Hepatocyte (in vitro differentiated cells): ENCODE data around the gene ANKRD34B. TPM values are rescaled to one million over a fixed set of nuclear protein-coding genes. Genes with fewer than 3 reads are reported as not detected.

Source experiments
- DNase-seq: peaks from one replicate; pipeline ENCODE4 v3.0.0-alpha.2; 2016; ENCODE audit warnings: low spot score
- H2AFZ ChIP-seq: fragments of 200-600 bp; sonication (generic); 2 replicates; pipeline ENCODE4 v1.6.0; 2016; ENCODE audit warnings: antibody characterized with exemption, mild to moderate bottlenecking
- H3K27ac ChIP-seq: fragments of 200-600 bp; sonication (generic); 2 replicates; pipeline ENCODE4 v1.5.1; 2016; ENCODE audit warnings: mild to moderate bottlenecking
- H3K27me3 ChIP-seq: fragments of 200-600 bp; sonication (generic); 2 replicates; pipeline ENCODE4 v1.6.1; 2016
- H3K36me3 ChIP-seq: fragments of 200-600 bp; sonication (generic); replicated peaks from 2 replicates; pipeline ENCODE4 v1.5.1; 2016; ENCODE audit warnings: low read depth; ENCODE audit not compliant: insufficient read depth
- H3K4me1 ChIP-seq: fragments of 200-600 bp; sonication (generic); 2 replicates; pipeline ENCODE4 v1.5.1; 2016; ENCODE audit warnings: mild to moderate bottlenecking, moderate library complexity; ENCODE audit not compliant: insufficient read depth
- H3K4me2 ChIP-seq: fragments of 200-600 bp; sonication (generic); 2 replicates; pipeline ENCODE4 v1.6.0; 2016
- H3K4me3 ChIP-seq: fragments of 200-600 bp; sonication (generic); 2 replicates; pipeline ENCODE4 v1.5.1; 2016; ENCODE audit warnings: mild to moderate bottlenecking
- H3K79me2 ChIP-seq: fragments of 200-600 bp; sonication (generic); 2 replicates; pipeline ENCODE4 v1.6.0; 2017; ENCODE audit warnings: mild to moderate bottlenecking
- H3K9me2 ChIP-seq: fragments of 200-600 bp; sonication (generic); replicated peaks from 2 replicates; pipeline ENCODE4 v1.6.0; 2017; ENCODE audit warnings: mild to moderate bottlenecking; ENCODE audit not compliant: insufficient read depth
- H3K9me3 ChIP-seq: fragments of 200-600 bp; sonication (generic); 2 replicates; pipeline ENCODE4 v1.5.1; 2016; ENCODE audit warnings: low read depth, mild to moderate bottlenecking
- H4K20me1 ChIP-seq: fragments of 200-600 bp; sonication (generic); 2 replicates; pipeline ENCODE4 v1.6.0; 2016; ENCODE audit warnings: mild to moderate bottlenecking; ENCODE audit not compliant: insufficient read depth, poor library complexity, severe bottlenecking
- EZH2 ChIP-seq: fragments of 200-600 bp; sonication (generic); IDR thresholded peaks from 2 replicates; pipeline ENCODE4 v1.6.1; 2016; ENCODE audit warnings: antibody characterized with exemption, mild to moderate bottlenecking, borderline replicate concordance
- EZH2phosphoT487 ChIP-seq: fragments of 200-600 bp; sonication (generic); IDR thresholded peaks from one replicate; pipeline ENCODE4 v1.6.1; 2018; ENCODE audit warnings: antibody characterized with exemption, mild to moderate bottlenecking, low read depth, moderate library complexity; ENCODE audit not compliant: unreplicated experiment, severe bottlenecking
- WGBS: methylation state at CpG from one replicate; pipeline ENCODE4 v1.1.6; 2016; ENCODE audit warnings: low lambda C conversion rate; ENCODE audit errors: missing lambda C conversion rate; 5-methylcytosine and 5-hydroxymethylcytosine counted together
- polyA plus RNA-seq: library from polyadenylated mRNA; unstranded; fragments of >200 nt; fragmentation: Nextera tagmentation; extraction: Ambion mirVana; gene quantifications from 2 replicates; pipeline ENCODE4 v1.2.1, GENCODE V29; 2016
- total RNA-seq: library from RNA; depleted of rRNA; stranded (reverse); fragments of >200 nt; gene quantifications from 2 replicates; pipeline ENCODE4 v1.2.3, GENCODE V29; 2014
- TF ChIP-seq, protein P1 (sequence below): fragments of 200-600 bp; sonication (generic); IDR thresholded peaks from 2 replicates; pipeline ENCODE4 v1.5.1; 2016; ENCODE audit warnings: antibody characterized with exemption, mild to moderate bottlenecking; ENCODE audit not compliant: poor library complexity

Gene ANKRD34B
- total and polyA plus RNA-seq, 2 experiments from 2014 or later: not detected

DNA sequence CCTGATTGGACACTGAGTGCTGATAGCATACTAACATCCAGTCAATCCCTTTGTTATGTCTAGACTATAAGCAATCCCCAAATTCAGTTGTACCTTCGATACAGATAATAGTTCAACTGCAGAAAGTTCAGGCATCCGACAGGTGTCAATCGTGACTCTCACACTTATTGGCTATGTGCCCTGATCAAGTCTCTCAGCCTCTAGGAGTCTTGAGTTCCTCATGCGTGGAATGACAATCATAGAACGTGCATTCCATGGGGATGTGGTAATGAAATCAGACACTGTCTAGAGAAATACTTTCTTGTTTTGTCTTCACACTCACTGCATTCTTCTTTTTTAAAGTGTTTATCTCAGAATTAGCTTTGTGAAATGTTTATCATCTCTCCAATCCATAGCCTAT lies 4.8 kb downstream of the ANKRD34B start:
- Histone ChIP-seq H4K20me1 (no peaks in the 10 kb centered on the region), H3K4me1 (peaks cover 5% of the 10 kb centered on the region), H2AFZ (no peak overlapping the region), H3K27me3 (peaks cover 45% of the 10 kb centered on the region), H3K4me3 (no peak overlapping the region), H3K9me3 (no peaks in the 10 kb centered on the region), H3K36me3 (no peaks in the 10 kb centered on the region), H3K9me2 (no peaks in the 10 kb centered on the region), H3K27ac (no peak overlapping the region), H3K79me2 (no peaks in the 10 kb centered on the region), H3K4me2 (no peak overlapping the region)
- no peak for DNase-seq
- 90% methylated on average over 5 of the region's 5 CpGs for WGBS
- TF ChIP-seq EZH2: no peak

DNA sequence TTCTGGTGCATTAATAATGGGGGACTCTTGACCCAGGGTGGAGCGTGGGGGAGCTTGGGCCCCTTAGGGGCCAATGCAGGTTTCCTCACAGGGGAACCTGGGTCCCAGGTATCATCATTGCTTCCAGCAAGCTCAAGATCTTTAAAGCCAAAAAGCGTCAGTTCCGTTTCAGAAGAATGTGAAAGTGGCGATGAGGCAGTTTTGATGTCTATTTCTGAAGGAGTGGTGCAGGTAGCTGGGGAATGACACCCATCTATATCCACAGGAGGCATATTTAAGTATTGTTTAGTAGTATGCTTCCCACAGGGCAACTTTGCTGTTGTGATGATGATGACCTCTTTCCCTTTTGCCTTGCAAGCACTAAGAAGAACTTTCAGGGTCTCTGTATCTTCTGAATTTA lies 10.8 kb downstream of the ANKRD34B start:
- Histone ChIP-seq H3K9me3 (no peaks in the 10 kb centered on the region), H3K36me3 (no peaks in the 10 kb centered on the region), H3K27me3 (peaks cover 24% of the 10 kb centered on the region), H4K20me1 (no peaks in the 10 kb centered on the region), H3K9me2 (no peaks in the 10 kb centered on the region), H3K4me2 (no peak overlapping the region), H3K79me2 (no peaks in the 10 kb centered on the region), H3K4me3 (no peak overlapping the region), H2AFZ (no peak overlapping the region), H3K27ac (no peak overlapping the region), H3K4me1 (no peaks in the 10 kb centered on the region)
- no peak for DNase-seq
- 89% methylated on average over 4 of the region's 4 CpGs for WGBS
- no peak for TF ChIP-seq EZH2phosphoT487

- Histone ChIP-seq H3K79me2 (no peaks in the 10 kb centered on the region), H3K4me2 (no peak overlapping the region), H3K27ac (no peak overlapping the region), H3K4me1 (no peaks in the 10 kb centered on the region), H3K9me3 (no peaks in the 10 kb centered on the region), H3K4me3 (no peak overlapping the region), H3K9me2 (no peaks in the 10 kb centered on the region), H4K20me1 (no peaks in the 10 kb centered on the region), H2AFZ (no peak overlapping the region), H3K27me3 (peaks cover 17% of the 10 kb centered on the region), H3K36me3 (no peaks in the 10 kb centered on the region)
- no peak for DNase-seq
- WGBS: 90% methylated on average over 4 of the region's 4 CpGs
- TF ChIP-seq EZH2: no peak
- TF ChIP-seq, protein P1, sequence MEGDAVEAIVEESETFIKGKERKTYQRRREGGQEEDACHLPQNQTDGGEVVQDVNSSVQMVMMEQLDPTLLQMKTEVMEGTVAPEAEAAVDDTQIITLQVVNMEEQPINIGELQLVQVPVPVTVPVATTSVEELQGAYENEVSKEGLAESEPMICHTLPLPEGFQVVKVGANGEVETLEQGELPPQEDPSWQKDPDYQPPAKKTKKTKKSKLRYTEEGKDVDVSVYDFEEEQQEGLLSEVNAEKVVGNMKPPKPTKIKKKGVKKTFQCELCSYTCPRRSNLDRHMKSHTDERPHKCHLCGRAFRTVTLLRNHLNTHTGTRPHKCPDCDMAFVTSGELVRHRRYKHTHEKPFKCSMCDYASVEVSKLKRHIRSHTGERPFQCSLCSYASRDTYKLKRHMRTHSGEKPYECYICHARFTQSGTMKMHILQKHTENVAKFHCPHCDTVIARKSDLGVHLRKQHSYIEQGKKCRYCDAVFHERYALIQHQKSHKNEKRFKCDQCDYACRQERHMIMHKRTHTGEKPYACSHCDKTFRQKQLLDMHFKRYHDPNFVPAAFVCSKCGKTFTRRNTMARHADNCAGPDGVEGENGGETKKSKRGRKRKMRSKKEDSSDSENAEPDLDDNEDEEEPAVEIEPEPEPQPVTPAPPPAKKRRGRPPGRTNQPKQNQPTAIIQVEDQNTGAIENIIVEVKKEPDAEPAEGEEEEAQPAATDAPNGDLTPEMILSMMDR: no peak
- no peak for TF ChIP-seq EZH2phosphoT487
Measured at GRCh38 chr5:80555099-80555498, 15.0 kb downstream of the ANKRD34B start.

DNA sequence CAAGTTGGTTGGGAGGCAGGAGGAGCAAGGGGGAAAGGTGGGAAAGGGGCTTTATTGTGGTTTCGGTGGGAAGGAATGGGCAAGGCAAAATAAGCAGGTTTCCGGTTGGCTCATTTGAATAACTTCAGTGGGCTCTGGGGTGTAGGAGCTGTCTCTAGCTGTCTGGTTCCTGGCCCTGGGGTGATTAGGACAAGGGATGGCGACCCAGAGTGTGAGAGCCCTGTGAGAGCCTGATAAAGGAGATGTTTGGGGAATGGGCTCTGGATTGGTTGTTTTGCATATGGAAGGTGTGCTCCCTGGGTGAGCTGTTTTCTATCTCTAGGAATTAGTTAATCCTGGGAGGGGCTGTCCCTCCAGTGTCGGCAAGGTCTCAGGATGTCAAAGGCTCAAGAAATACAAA lies 15.4 kb downstream of the ANKRD34B start:
- H3K79me2 ChIP-seq: no peaks in the 10 kb centered on the region
- no peak overlapping the region for H3K4me2 ChIP-seq
- no peak for DNase-seq
- no peaks in the 10 kb centered on the region for H3K9me3 ChIP-seq
- 47% methylated on average over 3 of the region's 4 CpGs for WGBS
- no peaks in the 10 kb centered on the region for H4K20me1 ChIP-seq
- H3K4me3 ChIP-seq: no peak overlapping the region
- peaks cover 14% of the 10 kb centered on the region for H3K27me3 ChIP-seq
- H3K36me3 ChIP-seq: no peaks in the 10 kb centered on the region
- H2AFZ ChIP-seq: no peak overlapping the region
- TF ChIP-seq EZH2: no peak
- no peak for TF ChIP-seq EZH2phosphoT487
- TF ChIP-seq, protein P1: no peak
- no peaks in the 10 kb centered on the region for H3K4me1 ChIP-seq
- H3K9me2 ChIP-seq: no peaks in the 10 kb centered on the region
- H3K27ac ChIP-seq: no peak overlapping the region
